NCI-H1092 (cell line): ENCODE results near the gene RAD54L2.
"Not testable (repeated sequence)": the region's sequence is repeated elsewhere in the genome, so short reads cannot be mapped to it uniquely, and the experiment has no call there.

Source experiments
- DNase-seq: peaks from one replicate; lab custom pipeline; 2025; lab: John Stamatoyannopoulos, UW

The RAD54L2 gene

GRCh38 chr3:51539291-51539941 is 897 bp downstream of the RAD54L2 start:
- DNase-seq, result no peak

GRCh38 chr3:51542596-51542995 is 4.1 kb downstream of the RAD54L2 start:
- DNase-seq, result not testable (repeated sequence)

- DNase-seq, result no peak
These were observed 5.7 kb downstream of the RAD54L2 start for GRCh38 chr3:51544011-51544775.

- DNase-seq, result no peak
These were observed 8.8 kb downstream of the RAD54L2 start for GRCh38 chr3:51547274-51547673.

GRCh38 chr3:51549311-51549710 is 10.8 kb downstream of the RAD54L2 start:
- DNase-seq, result no peak

GRCh38 chr3:51550080-51550819 is 11.7 kb downstream of the RAD54L2 start:
- DNase-seq, result no peak

- no peak for DNase-seq
These were observed 19.5 kb downstream of the RAD54L2 start for GRCh38 chr3:51557993-51558392.

GRCh38 chr3:51559411-51559888 is 20.9 kb downstream of the RAD54L2 start:
- DNase-seq, result peak; percentile 12

GRCh38 chr3:51559961-51560360 is 21.4 kb downstream of the RAD54L2 start:
- DNase-seq, result no peak

- not testable (repeated sequence) for DNase-seq
These were observed 23.9 kb downstream of the RAD54L2 start for GRCh38 chr3:51562403-51562802.

- DNase-seq, result no peak
These were observed 29.5 kb downstream of the RAD54L2 start for GRCh38 chr3:51568036-51568435.

GRCh38 chr3:51568996-51569395 is 30.5 kb downstream of the RAD54L2 start:
- no peak for DNase-seq

GRCh38 chr3:51578238-51578637 is 39.7 kb downstream of the RAD54L2 start:
- DNase-seq, result no peak

- DNase-seq, result no peak
These were observed 41.9 kb downstream of the RAD54L2 start for GRCh38 chr3:51580418-51580817.

- no peak for DNase-seq
These were observed 43.0 kb downstream of the RAD54L2 start for GRCh38 chr3:51581524-51581923.

GRCh38 chr3:51585197-51585596 is 46.7 kb downstream of the RAD54L2 start:
- DNase-seq, result no peak

GRCh38 chr3:51585871-51586270 is 47.4 kb downstream of the RAD54L2 start:
- no peak for DNase-seq
